A549 (cell line): Measurements from ENCODE around the gene GNB1L. TPM values are rescaled to one million over a fixed set of nuclear protein-coding genes. Genes with fewer than 3 reads are reported as not detected.

ENCODE experiments used
- ATAC-seq, 2 experiments: fragments of 200-7000 bp in 1 of 2; fragments of >200 bp in 1 of 2; cut with Nextera tagmentation in 1 of 2; cut with Tn5 transposase in 1 of 2; 3 replicates each; pipeline versions ENCODE4 v1.8.0 to v1.9.1; 2018 to 2020; ENCODE audit warnings: mild to moderate bottlenecking in 1 of 2, moderate library complexity in 1 of 2
- CTCF ChIA-PET: fragments of 300-600 bp; sonication (Branson Sonifier 250); formaldehyde crosslinking; extraction: SDS; loops from one replicate; lab custom pipeline; 2021; ENCODE audit warnings: antibody characterized with exemption, inconsistent platforms; lab: Yijun Ruan, JAX
- POLR2A ChIA-PET: fragments of 350-600 bp; formaldehyde crosslinking; extraction: SDS; loops from one replicate; lab custom pipeline; 2021; ENCODE audit warnings: antibody characterized with exemption, inconsistent platforms; lab: Yijun Ruan, JAX
- DNase-seq, 2 experiments: peaks; one replicate each; pipeline versions ENCODE4 v3.0.0 to v3.0.0-alpha.2; 2011 to 2016; ENCODE audit warnings: low read depth in 1 of 2, low spot score in 1 of 2
- FAIRE-seq: peaks from 2 replicates; lab custom pipeline; 2011; peaks lifted over from hg19 to GRCh38; lab: Jason Lieb, UNC
- H3K27ac ChIP-seq, 2 experiments: fragments of >200 bp; sonication (Bioruptor Twin); formaldehyde crosslinking; 3 replicates each; pipeline ENCODE4 v1.5.1; 2016 to 2017
- H3K4me1 ChIP-seq: fragments of >200 bp; sonication (Bioruptor Twin); formaldehyde crosslinking; 3 replicates; pipeline ENCODE4 v1.6.1; 2016
- H3K4me2 ChIP-seq: fragments of >200 bp; sonication (Bioruptor Twin); formaldehyde crosslinking; 3 replicates; pipeline ENCODE4 v1.6.1; 2016
- H3K4me3 ChIP-seq: fragments of >200 bp; sonication (Bioruptor Twin); formaldehyde crosslinking; 3 replicates; pipeline ENCODE4 v1.5.1; 2016
- H3K9me3 ChIP-seq: fragments of >200 bp; sonication (Bioruptor Twin); formaldehyde crosslinking; 3 replicates; pipeline ENCODE4 v1.6.1; 2016
- BHLHE40 ChIP-seq: IDR thresholded peaks from 2 replicates; pipeline ENCODE4 v1.6.1; 2012; ENCODE audit warnings: low read depth, low read length, inconsistent platforms
- CBX8 ChIP-seq: fragments of 200-600 bp; sonication (generic); IDR thresholded peaks from 2 replicates; pipeline ENCODE4 v1.6.1; 2016
- E2F6 ChIP-seq: IDR thresholded peaks from 2 replicates; pipeline ENCODE4 v1.6.1; 2012; ENCODE audit warnings: low read depth, borderline replicate concordance
- ESRRA ChIP-seq: fragments of 150-350 bp; IDR thresholded peaks from 2 replicates; pipeline ENCODE4 v1.6.1; 2014; ENCODE audit warnings: mild to moderate bottlenecking, low read length, borderline replicate concordance
- FOSB ChIP-seq: fragments of 250-450 bp; sonication (Bioruptor Pico); IDR thresholded peaks from 2 replicates; pipeline ENCODE4 v1.5.0; 2020; ENCODE audit warnings: mild to moderate bottlenecking, moderate library complexity
- FOSL2 ChIP-seq, 2 experiments: fragments of 450-650 bp in 1 of 2; fragments of >200 bp in 1 of 2; sonication (Bioruptor Twin) in 1 of 2; formaldehyde crosslinking; IDR thresholded peaks; 2 replicates each; pipeline versions ENCODE4 v1.5.0 to v1.6.1; 2016 to 2020; ENCODE audit warnings: mild to moderate bottlenecking in 1 of 2, moderate library complexity in 1 of 2
- GATA3 ChIP-seq: IDR thresholded peaks from 2 replicates; pipeline ENCODE4 v1.6.1; 2012; ENCODE audit warnings: borderline replicate concordance
- HEYL ChIP-seq: fragments of 250-450 bp; sonication (Bioruptor Pico); IDR thresholded peaks from 2 replicates; pipeline ENCODE4 v1.8.0; 2021; ENCODE audit warnings: mild to moderate bottlenecking, moderate library complexity
- HOXB13 ChIP-seq: fragments of 250-450 bp; sonication (Bioruptor Pico); IDR thresholded peaks from 2 replicates; pipeline ENCODE4 v1.5.0; 2020; ENCODE audit warnings: low read depth, mild to moderate bottlenecking, moderate library complexity
- JUN ChIP-seq, 2 experiments: fragments of >200 bp; sonication (Bioruptor Twin); formaldehyde crosslinking; IDR thresholded peaks; 2 replicates in 1 of 2; 3 replicates in 1 of 2; pipeline ENCODE4 v1.6.1; 2016 to 2017
- KDM1A ChIP-seq: fragments of 200-600 bp; sonication (generic); IDR thresholded peaks from 2 replicates; pipeline ENCODE4 v1.6.1; 2016; ENCODE audit warnings: low read depth, mild to moderate bottlenecking
- MAFK ChIP-seq: fragments of 450-650 bp; IDR thresholded peaks from 2 replicates; pipeline ENCODE4 v1.6.1; 2014; ENCODE audit not compliant: partially characterized antibody
- MAX ChIP-seq: IDR thresholded peaks from 2 replicates; pipeline ENCODE4 v1.6.1; 2012
- RCOR1 ChIP-seq: fragments of 150-350 bp; IDR thresholded peaks from 2 replicates; pipeline ENCODE4 v1.6.1; 2014; ENCODE audit warnings: antibody characterized with exemption, low read length, low read depth
- RFX5 ChIP-seq: fragments of 450-650 bp; IDR thresholded peaks from 2 replicates; pipeline ENCODE4 v1.7.1; 2014; ENCODE audit warnings: antibody characterized with exemption, mild to moderate bottlenecking, moderate library complexity
- ZC3H11A ChIP-seq: fragments of 450-650 bp; IDR thresholded peaks from 2 replicates; pipeline ENCODE4 v1.6.1; 2014; ENCODE audit warnings: antibody characterized with exemption, mild to moderate bottlenecking
- ZSCAN20 ChIP-seq: fragments of 250-450 bp; sonication (Bioruptor Pico); IDR thresholded peaks from 2 replicates; pipeline ENCODE4 v1.8.0; 2022; ENCODE audit warnings: mild to moderate bottlenecking, moderate library complexity
- WGBS: methylation state at CpG from one replicate; pipeline ENCODE4 v1.1.6; 2017; ENCODE audit errors: missing lambda C conversion rate; 5-methylcytosine and 5-hydroxymethylcytosine counted together
- polyA plus RNA-seq, 4 experiments: library from polyadenylated mRNA; depleted of rRNA in 3 of 4; stranded (reverse); fragments of >200 nt; fragmentation: RNase III in 1 of 4; extraction: RNeasy Plus Mini Kit Qiagen cat#74134 plus additional on column Dnase treatment in 1 of 4; gene quantifications; 2 replicates in 3 of 4; 3 replicates in 1 of 4; pipeline ENCODE4 v1.2.3, GENCODE V29; 2011 to 2017
- TF ChIP-seq, protein P1 (sequence below): fragments of 250-450 bp; sonication (Bioruptor Pico); IDR thresholded peaks from 2 replicates; pipeline ENCODE4 v1.5.0; 2020; ENCODE audit warnings: low read depth, mild to moderate bottlenecking, moderate library complexity
- TF ChIP-seq, protein P2 (sequence below): fragments of 150-350 bp; IDR thresholded peaks from 2 replicates; pipeline ENCODE4 v1.6.1; 2014; ENCODE audit warnings: low read depth, mild to moderate bottlenecking, low read length
- TF ChIP-seq, protein P3 (sequence below): fragments of >200 bp; sonication (Bioruptor Twin); formaldehyde crosslinking; IDR thresholded peaks from 3 replicates; pipeline ENCODE4 v1.6.1; 2016
- TF ChIP-seq, protein P4 (sequence below): fragments of 450-650 bp; IDR thresholded peaks from 2 replicates; pipeline ENCODE4 v1.6.1; 2014; ENCODE audit warnings: antibody characterized with exemption

The GNB1L gene
- polyA plus RNA-seq, 2 of the 4 experiments (the other 2 are of a cell fraction): 1.8 to 10.3 TPM

DNA sequence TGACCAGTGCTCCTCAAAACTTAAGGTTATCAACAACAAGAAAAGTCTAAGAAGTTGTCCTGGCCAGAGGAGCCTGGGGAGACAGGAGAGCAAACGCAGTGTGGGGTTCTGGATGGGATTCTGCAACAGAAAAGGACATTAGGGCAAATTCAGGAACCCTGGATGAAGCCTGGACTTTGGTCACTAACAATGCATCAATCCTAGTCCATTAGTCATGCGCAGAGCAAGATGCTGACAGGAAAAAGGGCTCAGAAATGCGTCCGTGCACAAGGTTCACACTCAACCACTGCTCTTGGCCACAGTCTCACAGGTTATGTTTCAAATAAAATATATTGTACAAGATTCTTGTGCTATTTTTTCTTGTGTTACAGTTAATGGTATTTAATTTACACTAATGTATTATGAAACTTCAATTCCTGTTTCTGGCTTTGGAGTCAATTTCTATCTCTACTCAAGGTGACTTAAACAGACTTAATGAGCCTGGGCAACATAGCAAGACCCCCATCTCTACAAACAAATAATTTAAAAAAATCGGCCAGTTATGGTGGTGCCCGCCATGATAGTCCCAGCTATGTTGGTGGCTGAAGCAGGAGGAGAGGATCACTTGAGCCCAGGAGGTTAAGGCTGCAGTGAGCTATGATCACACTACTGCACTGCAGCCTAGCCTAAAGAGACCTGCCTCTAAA, 13.6 kb downstream of the GNB1L start:
- no peak overlapping the region for H3K4me3 ChIP-seq
- H3K27ac ChIP-seq: no peak overlapping the region
- H3K4me2 ChIP-seq: peak overlapping the region; percentile 42
- POLR2A ChIA-PET: no interaction called here
- no peak for TF ChIP-seq HEYL (CRISPR knock-in tag)
- TF ChIP-seq E2F6: no peak
- no peak for TF ChIP-seq BHLHE40
- no peak for TF ChIP-seq ZSCAN20 (CRISPR knock-in tag)
- no peak for TF ChIP-seq HOXB13 (CRISPR knock-in tag)
- TF ChIP-seq, protein P1, sequence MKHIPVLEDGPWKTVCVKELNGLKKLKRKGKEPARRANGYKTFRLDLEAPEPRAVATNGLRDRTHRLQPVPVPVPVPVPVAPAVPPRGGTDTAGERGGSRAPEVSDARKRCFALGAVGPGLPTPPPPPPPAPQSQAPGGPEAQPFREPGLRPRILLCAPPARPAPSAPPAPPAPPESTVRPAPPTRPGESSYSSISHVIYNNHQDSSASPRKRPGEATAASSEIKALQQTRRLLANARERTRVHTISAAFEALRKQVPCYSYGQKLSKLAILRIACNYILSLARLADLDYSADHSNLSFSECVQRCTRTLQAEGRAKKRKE (CRISPR knock-in tag): no peak
- TF ChIP-seq ESRRA: no peak
- TF ChIP-seq, all 56 proteins: peak for 0
- peak in 1 of 2 experiments; percentile 29; a peak in 2 of 6 replicates for ATAC-seq
- no peak for FAIRE-seq
- WGBS: 71% methylated on average over 6 of the region's 6 CpGs
- CTCF ChIA-PET: interaction anchor here (0.7 to 1.0 kb wide), 3 partner anchors 13 to 110 kb away, joined by 3 read pairs; no protein-coding TSS in a partner anchor
- Histone ChIP-seq H3K9me3 (no peaks in the 10 kb centered on the region), H3K4me1 (peaks cover 13% of the 10 kb centered on the region)
- no peak for DNase-seq

- TF ChIP-seq MAX: no peak
- TF ChIP-seq BHLHE40: no peak
- no peak for TF ChIP-seq FOSB (CRISPR knock-in tag)
- no peak for TF ChIP-seq RFX5
- TF ChIP-seq, protein P2, sequence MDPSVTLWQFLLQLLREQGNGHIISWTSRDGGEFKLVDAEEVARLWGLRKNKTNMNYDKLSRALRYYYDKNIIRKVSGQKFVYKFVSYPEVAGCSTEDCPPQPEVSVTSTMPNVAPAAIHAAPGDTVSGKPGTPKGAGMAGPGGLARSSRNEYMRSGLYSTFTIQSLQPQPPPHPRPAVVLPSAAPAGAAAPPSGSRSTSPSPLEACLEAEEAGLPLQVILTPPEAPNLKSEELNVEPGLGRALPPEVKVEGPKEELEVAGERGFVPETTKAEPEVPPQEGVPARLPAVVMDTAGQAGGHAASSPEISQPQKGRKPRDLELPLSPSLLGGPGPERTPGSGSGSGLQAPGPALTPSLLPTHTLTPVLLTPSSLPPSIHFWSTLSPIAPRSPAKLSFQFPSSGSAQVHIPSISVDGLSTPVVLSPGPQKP: no peak
- no peak for TF ChIP-seq ZC3H11A
- TF ChIP-seq ESRRA: no peak
- no peak for TF ChIP-seq HEYL (CRISPR knock-in tag)
- no peak for TF ChIP-seq MAFK
- no peak for TF ChIP-seq GATA3
- TF ChIP-seq CBX8: no peak
- no peak for TF ChIP-seq RCOR1
- TF ChIP-seq FOSL2 (IDR thresholded peaks at IDR 0.05): no peak
- no peak for TF ChIP-seq FOSL2 (CRISPR knock-in tag; IDR thresholded peaks at IDR 0.05)
- TF ChIP-seq KDM1A: no peak
- TF ChIP-seq, protein P3, sequence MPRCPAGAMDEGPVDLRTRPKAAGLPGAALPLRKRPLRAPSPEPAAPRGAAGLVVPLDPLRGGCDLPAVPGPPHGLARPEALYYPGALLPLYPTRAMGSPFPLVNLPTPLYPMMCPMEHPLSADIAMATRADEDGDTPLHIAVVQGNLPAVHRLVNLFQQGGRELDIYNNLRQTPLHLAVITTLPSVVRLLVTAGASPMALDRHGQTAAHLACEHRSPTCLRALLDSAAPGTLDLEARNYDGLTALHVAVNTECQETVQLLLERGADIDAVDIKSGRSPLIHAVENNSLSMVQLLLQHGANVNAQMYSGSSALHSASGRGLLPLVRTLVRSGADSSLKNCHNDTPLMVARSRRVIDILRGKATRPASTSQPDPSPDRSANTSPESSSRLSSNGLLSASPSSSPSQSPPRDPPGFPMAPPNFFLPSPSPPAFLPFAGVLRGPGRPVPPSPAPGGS: no peak
- no peak for TF ChIP-seq ZSCAN20 (CRISPR knock-in tag)
- TF ChIP-seq, protein P4, sequence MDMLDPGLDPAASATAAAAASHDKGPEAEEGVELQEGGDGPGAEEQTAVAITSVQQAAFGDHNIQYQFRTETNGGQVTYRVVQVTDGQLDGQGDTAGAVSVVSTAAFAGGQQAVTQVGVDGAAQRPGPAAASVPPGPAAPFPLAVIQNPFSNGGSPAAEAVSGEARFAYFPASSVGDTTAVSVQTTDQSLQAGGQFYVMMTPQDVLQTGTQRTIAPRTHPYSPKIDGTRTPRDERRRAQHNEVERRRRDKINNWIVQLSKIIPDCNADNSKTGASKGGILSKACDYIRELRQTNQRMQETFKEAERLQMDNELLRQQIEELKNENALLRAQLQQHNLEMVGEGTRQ: no peak
- no peak for TF ChIP-seq JUN (IDR thresholded peaks at IDR 0.05)
- ChIA-PET CTCF (no interaction called here), POLR2A (no interaction called here)
- H3K9me3 ChIP-seq: no peaks in the 10 kb centered on the region
- no peak overlapping the region for H3K27ac ChIP-seq
- 59% methylated on average over 4 of the region's 4 CpGs for WGBS
- FAIRE-seq: no peak
- DNase-seq: no peak
- no peak for ATAC-seq
- H3K4me1 ChIP-seq: peaks cover 13% of the 10 kb centered on the region
- H3K4me3 ChIP-seq: no peak overlapping the region
- H3K4me2 ChIP-seq: peak overlapping the region; percentile 32; the same call in 1 of the 3 replicates
These were observed 14.6 kb downstream of the GNB1L start for GRCh38 chr22:19840059-19840458.
